COLO668 (cell line): ENCODE results near the gene POLR2H.

Experiments used
- DNase-seq: peaks from one replicate; lab custom pipeline; 2025; ENCODE audit not compliant: unreplicated experiment; lab: John Stamatoyannopoulos, UW

Gene POLR2H

GRCh38 chr3:184368586-184369183 is 7.2 kb downstream of the POLR2H start:
- no peak for DNase-seq

GRCh38 chr3:184371570-184372018 is 10.1 kb downstream of the POLR2H start:
- DNase-seq: peak; percentile 81

- no peak for DNase-seq
Observed at GRCh38 chr3:184372296-184372821, 10.8 kb downstream of the POLR2H start.

GRCh38 chr3:184372911-184373310 is 11.4 kb downstream of the POLR2H start:
- DNase-seq: no peak

GRCh38 chr3:184373422-184373821 is 11.9 kb downstream of the POLR2H start:
- DNase-seq: no peak

- DNase-seq: no peak
Observed at GRCh38 chr3:184375747-184376461, 14.4 kb downstream of the POLR2H start.

- peak; percentile 17 for DNase-seq
Observed at GRCh38 chr3:184377374-184377773, 15.9 kb downstream of the POLR2H start.

GRCh38 chr3:184377882-184378445 is 16.5 kb downstream of the POLR2H start, which contains the start of gene THPO:
Gene THPO (minus strand): TSS chr3:184378207. CDS start chr3:184376259, 1,948 bp downstream.
- peak; percentile 23 for DNase-seq

GRCh38 chr3:184378651-184379357 is 17.3 kb downstream of the POLR2H start:
- peak; percentile 0 for DNase-seq

- no peak for DNase-seq
Observed at GRCh38 chr3:184379358-184380184, 18.1 kb downstream of the POLR2H start, which contains the start of gene CHRD. Gene CHRD (plus strand): TSS chr3:184380054. CDS start chr3:184380319, 265 bp downstream.

GRCh38 chr3:184380185-184380626 is 18.7 kb downstream of the POLR2H start:
- DNase-seq: peak; percentile 35

- DNase-seq: peak; percentile 8
Observed at GRCh38 chr3:184380627-184381260, 19.2 kb downstream of the POLR2H start.

- DNase-seq: no peak
Observed at GRCh38 chr3:184381261-184382224, 20.0 kb downstream of the POLR2H start.

GRCh38 chr3:184382326-184383032 is 21.0 kb downstream of the POLR2H start:
- no peak for DNase-seq

GRCh38 chr3:184383033-184383740 is 21.7 kb downstream of the POLR2H start:
- no peak for DNase-seq

GRCh38 chr3:184384342-184384741 is 22.8 kb downstream of the POLR2H start:
- DNase-seq: no peak

- DNase-seq: no peak
Observed at GRCh38 chr3:184384856-184385422, 23.4 kb downstream of the POLR2H start.
